HCT116 (cell line): ENCODE data around the gene OR13G1. TPM values are rescaled to one million over a fixed set of nuclear protein-coding genes. Genes with fewer than 3 reads are reported as not detected.

Source experiments
- ATAC-seq: fragments of 200-7000 bp; cut with Tn5 transposase; 2 replicates; pipeline ENCODE4 v1.9.1; 2020; ENCODE audit warnings: mild to moderate bottlenecking, moderate library complexity
- BruUV-seq: library from RNA; stranded (reverse); fragments of 400-500 nt; replicated peaks from 2 replicates; lab custom pipeline; 2021; lab: Mats Ljungman, UMichigan
- CTCF ChIA-PET: fragments of 300-600 bp; sonication (Branson Sonifier 250); formaldehyde crosslinking; loops from one replicate; lab custom pipeline; 2021; ENCODE audit warnings: antibody characterized with exemption; lab: Charles Lee
- POLR2A ChIA-PET: fragments of 300-600, 350-600 bp; sonication (Branson Sonifier 250); formaldehyde crosslinking; loops from one replicate; lab custom pipeline; 2021; ENCODE audit warnings: antibody characterized with exemption; lab: Charles Lee
- RAD21 ChIA-PET, 2 experiments: fragments of 300-600 bp; sonication (Branson Sonifier 250); formaldehyde crosslinking; loops; one replicate each; lab custom pipeline; 2023; ENCODE audit warnings: low total read pairs in 2 of 2; ENCODE audit not compliant: uncharacterized antibody in 2 of 2, unreplicated experiment in 2 of 2, low non-redundant PET in 1 of 2; lab: Charles Lee
- DNase-seq: peaks from one replicate; pipeline ENCODE4 v3.0.0-alpha.2; 2010; ENCODE audit warnings: low read depth, low spot score
- H2AFZ ChIP-seq: fragments of 200-600 bp; shearing (Covaris generic), sonication (generic); 2 replicates; pipeline ENCODE4 v1.6.1; 2017; ENCODE audit warnings: low read depth, mixed run types, mixed read lengths, antibody characterized with exemption, low read length; ENCODE audit not compliant: poor library complexity, severe bottlenecking
- H3K27ac ChIP-seq: 2 replicates; pipeline ENCODE4 v1.5.1; 2012; ENCODE audit warnings: low read depth, low read length
- H3K27me3 ChIP-seq: fragments of 200-600 bp; sonication (generic); 2 replicates; pipeline ENCODE4 v1.6.1; 2016; ENCODE audit warnings: mixed run types, low read length, mixed read lengths; ENCODE audit not compliant: insufficient read depth
- H3K36me3 ChIP-seq, 2 experiments: fragments of 200-500 bp in 1 of 2; fragments of 200-600 bp in 1 of 2; sonication (Bioruptor generic) in 1 of 2; sonication (generic) in 1 of 2; 2 replicates each; pipeline versions ENCODE4 v1.5.1 to v1.6.1; 2014 to 2016; ENCODE audit warnings: low read length in 2 of 2, inconsistent platforms in 1 of 2, mixed read lengths in 1 of 2, mixed run types in 1 of 2; ENCODE audit not compliant: insufficient read depth in 2 of 2, control insufficient read depth in 1 of 2
- H3K4me1 ChIP-seq, 2 experiments: fragments of 200-600 bp in 1 of 2; sonication (generic) in 1 of 2; 2 replicates each; pipeline versions ENCODE4 v1.5.1 to v1.6.1; 2012 to 2017; ENCODE audit warnings: low read length in 2 of 2, inconsistent platforms in 1 of 2, mild to moderate bottlenecking in 1 of 2, mixed read lengths in 1 of 2, mixed run types in 1 of 2, moderate library complexity in 1 of 2; ENCODE audit not compliant: insufficient read depth in 2 of 2, control insufficient read depth in 1 of 2
- H3K4me2 ChIP-seq: fragments of 200-600 bp; sonication (generic); 2 replicates; pipeline ENCODE4 v1.6.1; 2017; ENCODE audit warnings: mixed run types, low read length, mixed read lengths
- H3K4me3 ChIP-seq, 2 experiments: fragments of 200-600 bp in 1 of 2; sonication (generic) in 1 of 2; replicated peaks in 1 of 2; 2 replicates each; pipeline ENCODE4 v1.5.1; 2011 to 2016; ENCODE audit warnings: low read length in 2 of 2, control low read depth in 1 of 2, low read depth in 1 of 2, mild to moderate bottlenecking in 1 of 2, mixed read lengths in 1 of 2, mixed run types in 1 of 2
- H3K79me2 ChIP-seq: fragments of 200-600 bp; sonication (generic); 2 replicates; pipeline ENCODE4 v1.6.1; 2017; ENCODE audit warnings: mild to moderate bottlenecking, mixed run types, low read length, moderate library complexity, mixed read lengths; ENCODE audit not compliant: insufficient read depth
- H3K9ac ChIP-seq: fragments of 200-600 bp; sonication (generic); 2 replicates; pipeline ENCODE4 v1.6.1; 2016; ENCODE audit warnings: low read length, mixed read lengths
- H3K9me2 ChIP-seq: fragments of 200-600 bp; sonication (generic), shearing (Covaris generic); 2 replicates; pipeline ENCODE4 v1.6.1; 2017; ENCODE audit warnings: mixed run types, mild to moderate bottlenecking, moderate library complexity; ENCODE audit not compliant: insufficient read depth
- H3K9me3 ChIP-seq, 2 experiments: fragments of 200-500 bp in 1 of 2; fragments of 200-600 bp in 1 of 2; sonication (Bioruptor generic) in 1 of 2; sonication (generic) in 1 of 2; 2 replicates each; pipeline ENCODE4 v1.6.1; 2014 to 2017; ENCODE audit warnings: low read length in 2 of 2, mixed read lengths in 2 of 2, inconsistent platforms in 1 of 2, low read depth in 1 of 2, mild to moderate bottlenecking in 1 of 2, mixed run types in 1 of 2, moderate library complexity in 1 of 2; ENCODE audit not compliant: control insufficient read depth in 1 of 2, insufficient read depth in 1 of 2
- H4K20me1 ChIP-seq: fragments of 200-600 bp; sonication (generic), shearing (Covaris generic); 2 replicates; pipeline ENCODE4 v1.6.1; 2017; ENCODE audit warnings: mixed run types, mild to moderate bottlenecking, moderate library complexity; ENCODE audit not compliant: insufficient read depth
- ATF3 ChIP-seq: IDR thresholded peaks from 2 replicates; pipeline ENCODE4 v1.6.1; 2012
- CTCF ChIP-seq, 3 experiments: fragments of 200-600 bp in 1 of 3; sonication (generic) in 1 of 3; IDR thresholded peaks in 2 of 3; conservative IDR thresholded peaks in 1 of 3; 2 replicates each; pipeline ENCODE4 v1.5.1; 2012 to 2017; ENCODE audit warnings: low read depth in 2 of 3, low read length in 2 of 3, antibody characterized with exemption in 1 of 3, borderline replicate concordance in 1 of 3, control low read depth in 1 of 3, mild to moderate bottlenecking in 1 of 3, mixed read lengths in 1 of 3, mixed run types in 1 of 3, moderate library complexity in 1 of 3; ENCODE audit not compliant: insufficient read depth in 1 of 3
- EGR1 ChIP-seq: IDR thresholded peaks from 2 replicates; pipeline ENCODE4 v1.6.1; 2012; ENCODE audit warnings: low read depth
- ELF1 ChIP-seq: IDR thresholded peaks from 2 replicates; pipeline ENCODE4 v1.6.1; 2012; ENCODE audit warnings: low read depth, borderline replicate concordance
- EZH2 ChIP-seq: fragments of 200-600 bp; sonication (generic); IDR thresholded peaks from 2 replicates; pipeline ENCODE4 v1.6.1; 2017; ENCODE audit warnings: antibody characterized with exemption, mixed run types
- JUND ChIP-seq: IDR thresholded peaks from 2 replicates; pipeline ENCODE4 v1.6.1; 2012
- MAX ChIP-seq: IDR thresholded peaks from 2 replicates; pipeline ENCODE4 v1.6.1; 2012
- POLR2AphosphoS5 ChIP-seq: IDR thresholded peaks from 2 replicates; pipeline ENCODE4 v1.6.1; 2011; ENCODE audit warnings: mild to moderate bottlenecking, low read depth, low read length, moderate library complexity
- RAD21 ChIP-seq: IDR thresholded peaks from 2 replicates; pipeline ENCODE4 v1.6.1; 2012; ENCODE audit warnings: low read depth, mild to moderate bottlenecking
- SIN3A ChIP-seq: IDR thresholded peaks from 2 replicates; pipeline ENCODE4 v1.6.1; 2012; ENCODE audit warnings: low read depth
- SP1 ChIP-seq: IDR thresholded peaks from 2 replicates; pipeline ENCODE4 v1.6.1; 2012; ENCODE audit warnings: low read depth
- SRF ChIP-seq: IDR thresholded peaks from 2 replicates; pipeline ENCODE4 v1.6.1; 2012; ENCODE audit warnings: low read depth
- TCF7L2 ChIP-seq: IDR thresholded peaks from 2 replicates; pipeline ENCODE4 v1.7.0; 2011; ENCODE audit warnings: borderline replicate concordance, inconsistent platforms; ENCODE audit not compliant: insufficient read depth, insufficient read length; ENCODE audit errors: extremely low read depth
- ZBTB33 ChIP-seq: IDR thresholded peaks from 2 replicates; pipeline ENCODE4 v1.6.1; 2011; ENCODE audit warnings: mild to moderate bottlenecking, low read length, moderate library complexity; ENCODE audit not compliant: insufficient replicate concordance; ENCODE audit errors: extremely low read depth
- ZFX ChIP-seq: fragments of 450-650 bp; IDR thresholded peaks from 2 replicates; pipeline ENCODE4 v1.6.1; 2017
- ZNF274 ChIP-seq: fragments of 200-500 bp; sonication (Bioruptor generic); IDR thresholded peaks from 2 replicates; pipeline ENCODE4 v1.6.1; 2014; ENCODE audit warnings: mild to moderate bottlenecking, low read depth, low read length, inconsistent platforms
- intact Hi-C: fragments of 100-400 bp; cut with micrococcal nuclease; formaldehyde crosslinking; loops from 2 replicates; pipeline ENCODE4 v1.10.0; 2022
- total RNA-seq: library from RNA; stranded (reverse); gene quantifications from one replicate; pipeline ENCODE4 v1.2.1, GENCODE V29; 2021; ENCODE audit not compliant: unreplicated experiment

The OR13G1 gene
- total RNA-seq, 1 experiment from 2014 or later = not detected

GRCh38 chr1:247638011-247638410, 41.5 kb downstream of the OR13G1 start:
- DNase-seq = no peak
- RAD21 ChIA-PET = no interaction called here
- H3K27me3 ChIP-seq = no peaks in the 10 kb centered on the region
- intact Hi-C loops = no loop called here
- no TSS peak for BruUV-seq
- no peaks in the 10 kb centered on the region for H3K4me1 ChIP-seq
- H3K9me3 ChIP-seq = peaks cover 0 to 3% of the 10 kb centered on the region in 2 experiments; a peak in 1 of 4 replicates
- no peak overlapping the region for H3K4me2 ChIP-seq
- no peak for ATAC-seq
- no peak overlapping the region for H3K9ac ChIP-seq
- CTCF ChIA-PET = no interaction called here
- no peaks in the 10 kb centered on the region for H3K36me3 ChIP-seq
- POLR2A ChIA-PET = no interaction called here
- no peaks in the 10 kb centered on the region for H3K9me2 ChIP-seq
- no peak overlapping the region for H2AFZ ChIP-seq
- TF ChIP-seq ATF3 (no peak), ELF1 (no peak), ZNF274 (no peak), EZH2 (no peak), CTCF (IDR thresholded peaks at IDR 0.05 in 2 of 3, conservative IDR thresholded peaks at IDR 0.05 in 1 of 3; ENCODE audit: borderline replicate concordance in 1 of 3, insufficient read depth in 1 of 3, low read depth in 2 of 3, low read length in 2 of 3) (no peak), TCF7L2 (no peak), SRF (no peak), SIN3A (no peak), SP1 (no peak), EGR1 (no peak), ZBTB33 (no peak), JUND (no peak), ZFX (no peak), POLR2AphosphoS5 (no peak), RAD21 (no peak), MAX (no peak)
- TF ChIP-seq, all 23 proteins: peak for 0
- no peaks in the 10 kb centered on the region for H3K79me2 ChIP-seq
- H4K20me1 ChIP-seq = no peaks in the 10 kb centered on the region
- H3K4me3 ChIP-seq = no peak overlapping the region
- no peak overlapping the region for H3K27ac ChIP-seq
